Right lobe of liver (tissue), 6 donors: ENCODE data around the gene ZSCAN9. TPM values are rescaled to one million over a fixed set of nuclear protein-coding genes. Genes with fewer than 3 reads are reported as not detected.
A peak's percentile ranks its signal among the peaks of the same experiment; 100 is the strongest.

Experiments
- ATAC-seq, 4 donors: fragments of 200-7000 bp; cut with Tn5 transposase; one replicate each; pipeline ENCODE4 v1.9.1; 2020; ENCODE audit warnings: mild to moderate bottlenecking in 4 of 4, moderate library complexity in 4 of 4
- DNase-seq, 3 donors: peaks; one replicate each; pipeline ENCODE4 v3.0.0-alpha.2; 2020
- H3K27ac ChIP-seq, 3 donors: fragments of 200-600 bp; one replicate each; pipeline ENCODE4 v1.8.0; 2022
- H3K27me3 ChIP-seq, 2 donors: fragments of 200-600 bp; one replicate each; pipeline ENCODE4 v1.8.0; 2022
- H3K36me3 ChIP-seq, 4 donors: fragments of 200-600 bp; sonication (generic) in 1 of 4; one replicate each; pipeline versions ENCODE4 v1.5.1 to v1.8.0; 2017 to 2022; ENCODE audit warnings: control low read depth in 1 of 4
- H3K4me1 ChIP-seq, 4 donors: fragments of 200-600 bp; sonication (generic) in 1 of 4; one replicate each; pipeline versions ENCODE4 v1.5.1 to v1.8.0; 2017 to 2022; ENCODE audit warnings: control low read depth in 1 of 4
- H3K4me3 ChIP-seq, 3 donors: fragments of 200-600 bp; one replicate each; pipeline ENCODE4 v1.8.0; 2022
- H3K9me3 ChIP-seq, 4 donors: fragments of 200-600 bp; sonication (generic) in 1 of 4; one replicate each; pipeline versions ENCODE4 v1.5.1 to v1.8.0; 2017 to 2022; ENCODE audit warnings: control low read depth in 1 of 4
- CTCF ChIP-seq, 4 donors: fragments of 200-600 bp in 3 of 4; fragments of 450-650 bp in 1 of 4; IDR thresholded peaks; one replicate each; pipeline versions ENCODE4 v1.5.1 to v1.8.0; 2016 to 2022; ENCODE audit warnings: antibody characterized with exemption in 4 of 4, mild to moderate bottlenecking in 2 of 4
- POLR2A ChIP-seq: fragments of 450-650 bp; IDR thresholded peaks from one replicate; pipeline ENCODE4 v1.6.1; 2017; ENCODE audit warnings: antibody characterized with exemption, mild to moderate bottlenecking
- WGBS: methylation state at CpG from one replicate; pipeline ENCODE4 v1.1.6; 2018; ENCODE audit warnings: low coverage, low lambda C conversion rate; ENCODE audit not compliant: insufficient coverage; ENCODE audit errors: missing lambda C conversion rate; 5-methylcytosine and 5-hydroxymethylcytosine counted together
- intact Hi-C, 2 donors: fragments of 100-400 bp; cut with DNase I; formaldehyde crosslinking; loops; one replicate each; pipeline versions ENCODE4 v1.11.2 to v1.14.1; 2022
- total RNA-seq, 6 experiments: library from RNA; depleted of rRNA in 2 of 6; stranded (reverse); fragments of >200 nt in 2 of 6; fragmentation: NEBNext Ultra II Directional in 3 of 6; extraction: Animal tissue kit (Norgen Biotek cat#: 25700) in 3 of 6; gene quantifications; one replicate each; pipeline versions ENCODE4 v1.1.0 to v1.2.4, GENCODE V29; 2016 to 2023
- donor health status: DM: no; HTN: yes; CAD: no.
- donor health status: DM: no; HTN: no; CAD: no.
- donor health status: DM: no; HTN: no; CAD: no.
- donor health status: DM: no; HTN: yes; CAD: no.
- donor health status: DM: no; HTN: yes; CAD: no.

The ZSCAN9 gene
- total RNA-seq, 6 experiments from 2014 or later = 2.0 to 3.9 (median 3.3) TPM

- TF ChIP-seq CTCF (IDR thresholded peaks at IDR 0.05) = no peak
- no peak for TF ChIP-seq POLR2A
- no peak for DNase-seq
- H3K27me3 ChIP-seq = no peaks in the 10 kb centered on the region
Measured at GRCh38 chr6:28217890-28218289, 7.2 kb upstream of the ZSCAN9 start.

GRCh38 chr6:28218312-28219248 is 6.5 kb upstream of the ZSCAN9 start:
- Histone ChIP-seq H3K27me3 (no peaks in the 10 kb centered on the region), H3K4me3 (peak overlapping the region; percentile 55 to 67 (median 61)), H3K4me1 (no peaks in the 10 kb centered on the region), H3K9me3 (no peaks in the 10 kb centered on the region), H3K36me3 (no peaks in the 10 kb centered on the region), H3K27ac (no peak overlapping the region)
- DNase-seq (peak; percentile 80 to 82 (median 81)), ATAC-seq (peak; percentile 94 to 98 (median 96))
- intact Hi-C loops = no loop called here
- TF ChIP-seq POLR2A = no peak
- WGBS = under 1% methylated on average over 26 of the region's 56 CpGs

More at GRCh38 chr6:28217890-28218289, 7.2 kb upstream of the ZSCAN9 start:
- Histone ChIP-seq H3K4me1 (peaks cover 0 to 2% (median 0%) of the 10 kb centered on the region in 4 donors), H3K27ac (no peak overlapping the region), H3K4me3 (no peak overlapping the region), H3K9me3 (no peaks in the 10 kb centered on the region), H3K36me3 (no peaks in the 10 kb centered on the region)
- intact Hi-C loops = no loop called here
- ATAC-seq = no peak
- WGBS = 100% methylated on average over 1 of the region's 12 CpGs

GRCh38 chr6:28220257-28221133 is 4.6 kb upstream of the ZSCAN9 start:
- Histone ChIP-seq H3K4me3 (no peak overlapping the region), H3K27me3 (no peaks in the 10 kb centered on the region), H3K27ac (no peak overlapping the region), H3K9me3 (no peaks in the 10 kb centered on the region), H3K4me1 (peaks cover 0 to under 1% (median 0%) of the 10 kb centered on the region in 4 donors), H3K36me3 (no peaks in the 10 kb centered on the region)
- TF ChIP-seq POLR2A (no peak), CTCF (IDR thresholded peaks at IDR 0.05) (no peak)
- no peak for ATAC-seq
- WGBS = 34% methylated on average over 6 of the region's 6 CpGs
- DNase-seq = no peak
- intact Hi-C loops = no loop called here

- H3K4me1 ChIP-seq = peaks cover 0 to 8% (median 3%) of the 10 kb centered on the region in 4 donors
- H3K27ac ChIP-seq = no peak overlapping the region
- no peak for ATAC-seq
- H3K4me3 ChIP-seq = peak overlapping the region; percentile 69 to 84 (median 76)
- intact Hi-C loops = no loop called here
- 44% methylated on average over 9 of the region's 9 CpGs for WGBS
- no peaks in the 10 kb centered on the region for H3K9me3 ChIP-seq
- TF ChIP-seq POLR2A = no peak
- no peak for TF ChIP-seq CTCF (IDR thresholded peaks at IDR 0.05)
- no peak for DNase-seq
- H3K27me3 ChIP-seq = no peaks in the 10 kb centered on the region
- peaks cover 0 to 18% (median 8%) of the 10 kb centered on the region in 4 donors for H3K36me3 ChIP-seq
Measured at GRCh38 chr6:28224131-28225055, 682 bp upstream of the ZSCAN9 start.
